GM21737 (cell line): ENCODE measurements around the gene ADGRD2.

Experiments used
- ATAC-seq: cut with Tn5 transposase; IDR thresholded peaks from one replicate; pipeline ENCODE4 v1.9.1; 2021; ENCODE audit warnings: mild to moderate bottlenecking, moderate library complexity; ENCODE audit not compliant: unreplicated experiment

Gene ADGRD2

GRCh38 chr9:124477648-124478285 lies 27.5 kb downstream of the ADGRD2 start:
- ATAC-seq, result no peak

GRCh38 chr9:124478354-124478753 lies 28.1 kb downstream of the ADGRD2 start:
- ATAC-seq, result no peak

- ATAC-seq, result no peak
Measured at GRCh38 chr9:124479371-124479770, 29.1 kb downstream of the ADGRD2 start.

GRCh38 chr9:124479947-124480620 lies 29.8 kb downstream of the ADGRD2 start:
- ATAC-seq, result no peak

GRCh38 chr9:124480621-124480981 lies 30.4 kb downstream of the ADGRD2 start:
- no peak for ATAC-seq

- ATAC-seq, result no peak
Measured at GRCh38 chr9:124481115-124481514, 30.9 kb downstream of the ADGRD2 start.

- no peak for ATAC-seq
Measured at GRCh38 chr9:124482431-124483031, 32.3 kb downstream of the ADGRD2 start.

- no peak for ATAC-seq
Measured at GRCh38 chr9:124483481-124483880, 33.2 kb downstream of the ADGRD2 start.

GRCh38 chr9:124485201-124485600 lies 35.0 kb downstream of the ADGRD2 start:
- ATAC-seq, result no peak

- no peak for ATAC-seq
Measured at GRCh38 chr9:124485936-124486335, 35.7 kb downstream of the ADGRD2 start.

- no peak for ATAC-seq
Measured at GRCh38 chr9:124486778-124487259, 36.6 kb downstream of the ADGRD2 start.

- no peak for ATAC-seq
Measured at GRCh38 chr9:124487260-124488182, 37.3 kb downstream of the ADGRD2 start.

GRCh38 chr9:124488641-124489210 lies 38.5 kb downstream of the ADGRD2 start:
- no peak for ATAC-seq

- no peak for ATAC-seq
Measured at GRCh38 chr9:124489222-124489621, 39.0 kb downstream of the ADGRD2 start.

GRCh38 chr9:124490004-124490403 lies 39.8 kb downstream of the ADGRD2 start:
- ATAC-seq, result no peak

GRCh38 chr9:124491049-124491975 lies 41.1 kb downstream of the ADGRD2 start:
- ATAC-seq, result no peak

GRCh38 chr9:124492818-124493217 lies 42.6 kb downstream of the ADGRD2 start:
- no peak for ATAC-seq

GRCh38 chr9:124493218-124493617 lies 43.0 kb downstream of the ADGRD2 start:
- ATAC-seq, result no peak

GRCh38 chr9:124493794-124494479 lies 43.7 kb downstream of the ADGRD2 start:
- no peak for ATAC-seq
